ENCODE measurements around the gene PPP1R1C. TPM values are rescaled to one million over a fixed set of nuclear protein-coding genes. Genes with fewer than 3 reads are reported as not detected.
A peak's percentile ranks its signal among the peaks of the same experiment; 100 is the strongest.

Gene PPP1R1C
- total RNA-seq, 1 donor from 2014 or later = 5.8 TPM

DNA sequence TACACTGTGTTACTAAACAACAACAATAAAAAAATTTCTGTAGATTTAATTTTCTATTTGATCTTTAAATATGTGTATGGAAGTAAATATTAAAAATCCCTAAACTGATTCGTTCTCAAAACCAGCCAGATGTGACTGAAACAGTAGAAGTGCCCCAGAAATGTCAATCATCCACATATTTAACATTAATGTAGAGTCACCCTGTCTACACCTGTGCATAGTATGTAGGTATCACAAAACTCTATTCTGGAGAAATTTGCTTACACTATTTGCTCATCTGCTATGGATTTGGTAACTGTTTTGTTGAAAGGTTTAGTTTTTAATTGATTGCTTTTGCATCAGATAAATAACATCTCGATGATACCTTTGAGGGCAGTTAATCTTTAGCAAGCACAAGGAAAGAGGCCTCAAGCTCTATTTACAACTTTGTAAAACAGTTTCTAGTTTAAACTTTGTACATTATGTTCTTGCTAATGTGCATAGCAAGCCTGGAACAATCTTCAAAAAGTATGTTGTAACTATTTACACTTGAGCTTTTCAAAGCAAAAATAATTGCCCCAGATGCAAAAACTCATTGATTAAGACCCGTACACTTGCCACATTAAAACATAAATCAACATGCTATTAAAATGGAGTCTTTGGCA lies 76.8 kb downstream of the PPP1R1C start:
- TF ChIP-seq, protein P1, sequence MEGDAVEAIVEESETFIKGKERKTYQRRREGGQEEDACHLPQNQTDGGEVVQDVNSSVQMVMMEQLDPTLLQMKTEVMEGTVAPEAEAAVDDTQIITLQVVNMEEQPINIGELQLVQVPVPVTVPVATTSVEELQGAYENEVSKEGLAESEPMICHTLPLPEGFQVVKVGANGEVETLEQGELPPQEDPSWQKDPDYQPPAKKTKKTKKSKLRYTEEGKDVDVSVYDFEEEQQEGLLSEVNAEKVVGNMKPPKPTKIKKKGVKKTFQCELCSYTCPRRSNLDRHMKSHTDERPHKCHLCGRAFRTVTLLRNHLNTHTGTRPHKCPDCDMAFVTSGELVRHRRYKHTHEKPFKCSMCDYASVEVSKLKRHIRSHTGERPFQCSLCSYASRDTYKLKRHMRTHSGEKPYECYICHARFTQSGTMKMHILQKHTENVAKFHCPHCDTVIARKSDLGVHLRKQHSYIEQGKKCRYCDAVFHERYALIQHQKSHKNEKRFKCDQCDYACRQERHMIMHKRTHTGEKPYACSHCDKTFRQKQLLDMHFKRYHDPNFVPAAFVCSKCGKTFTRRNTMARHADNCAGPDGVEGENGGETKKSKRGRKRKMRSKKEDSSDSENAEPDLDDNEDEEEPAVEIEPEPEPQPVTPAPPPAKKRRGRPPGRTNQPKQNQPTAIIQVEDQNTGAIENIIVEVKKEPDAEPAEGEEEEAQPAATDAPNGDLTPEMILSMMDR (IDR thresholded peaks at IDR 0.05; ENCODE audit: unreplicated experiment) = no peak
- Mint-ChIP-seq H3K27ac (no peak overlapping the region), H3K9me3 (no peaks in the 10 kb centered on the region), H3K27me3 (ENCODE audit: low read depth) (no peaks in the 10 kb centered on the region), H3K4me1 (peaks cover 21% of the 10 kb centered on the region), H3K4me3 (no peak overlapping the region), H3K36me3 (no peaks in the 10 kb centered on the region)
- no peak for DNase-seq (ENCODE audit: low spot score in 2 of 2, unreplicated experiment in 2 of 2)

- no peaks in the 10 kb centered on the region for H3K9me3 Mint-ChIP-seq
- no peak overlapping the region for H3K27ac Mint-ChIP-seq
- no peak for DNase-seq (ENCODE audit: low spot score in 2 of 2, unreplicated experiment in 2 of 2)
- H3K4me1 Mint-ChIP-seq = peaks cover 38% of the 10 kb centered on the region
- H3K27me3 Mint-ChIP-seq (ENCODE audit: low read depth) = no peaks in the 10 kb centered on the region
- no peak overlapping the region for H3K4me3 Mint-ChIP-seq
- TF ChIP-seq, protein P1 (IDR thresholded peaks at IDR 0.05; ENCODE audit: unreplicated experiment) = no peak
- H3K36me3 Mint-ChIP-seq = no peaks in the 10 kb centered on the region
These were observed 78.5 kb downstream of the PPP1R1C start for GRCh38 chr2:182064019-182064778.

- no peaks in the 10 kb centered on the region for H3K27me3 Mint-ChIP-seq (ENCODE audit: low read depth)
- no peaks in the 10 kb centered on the region for H3K36me3 Mint-ChIP-seq
- H3K4me3 Mint-ChIP-seq = no peak overlapping the region
- H3K27ac Mint-ChIP-seq = peak overlapping the region; percentile 9
- TF ChIP-seq, protein P1 (IDR thresholded peaks at IDR 0.05; ENCODE audit: unreplicated experiment) = no peak
- H3K9me3 Mint-ChIP-seq = no peaks in the 10 kb centered on the region
- H3K4me1 Mint-ChIP-seq = peaks cover 39% of the 10 kb centered on the region
- no peak for DNase-seq (ENCODE audit: low spot score in 2 of 2, unreplicated experiment in 2 of 2)
These were observed 80.9 kb downstream of the PPP1R1C start for GRCh38 chr2:182066400-182067087.

DNA sequence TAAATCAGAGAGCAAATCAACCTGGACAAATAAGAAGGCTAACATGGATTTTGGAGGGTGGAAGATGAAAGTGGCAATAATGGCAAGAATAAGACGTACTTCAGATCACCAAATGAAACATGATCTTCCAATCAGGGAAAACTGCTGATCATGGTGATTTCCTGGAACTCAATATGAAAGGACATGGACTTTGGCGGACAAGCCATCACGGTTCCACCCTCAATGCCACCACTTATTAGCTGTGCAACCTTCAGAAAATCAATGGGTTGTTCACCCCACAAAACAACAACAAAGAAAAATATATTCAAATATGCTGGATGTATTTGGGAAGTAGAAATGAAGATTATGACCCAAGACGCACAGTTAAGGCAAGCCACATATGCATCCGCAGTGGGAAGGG lies 81.7 kb downstream of the PPP1R1C start:
- peaks cover 39% of the 10 kb centered on the region for H3K4me1 Mint-ChIP-seq
- TF ChIP-seq, protein P1 (IDR thresholded peaks at IDR 0.05; ENCODE audit: unreplicated experiment) = no peak
- H3K36me3 Mint-ChIP-seq = no peaks in the 10 kb centered on the region
- no peak overlapping the region for H3K27ac Mint-ChIP-seq
- no peak for DNase-seq (ENCODE audit: low spot score in 2 of 2, unreplicated experiment in 2 of 2)
- no peaks in the 10 kb centered on the region for H3K27me3 Mint-ChIP-seq (ENCODE audit: low read depth)
- no peak overlapping the region for H3K4me3 Mint-ChIP-seq
- no peaks in the 10 kb centered on the region for H3K9me3 Mint-ChIP-seq

- no peaks in the 10 kb centered on the region for H3K27me3 Mint-ChIP-seq (ENCODE audit: low read depth)
- H3K36me3 Mint-ChIP-seq = no peaks in the 10 kb centered on the region
- peaks cover 46% of the 10 kb centered on the region for H3K4me1 Mint-ChIP-seq
- no peak overlapping the region for H3K4me3 Mint-ChIP-seq
- DNase-seq (ENCODE audit: low spot score in 2 of 2, unreplicated experiment in 2 of 2) = no peak
- no peak overlapping the region for H3K27ac Mint-ChIP-seq
- H3K9me3 Mint-ChIP-seq = peaks cover 4% of the 10 kb centered on the region
- TF ChIP-seq, protein P1 (IDR thresholded peaks at IDR 0.05; ENCODE audit: unreplicated experiment) = no peak
These were observed 83.2 kb downstream of the PPP1R1C start for GRCh38 chr2:182068811-182069210.

All from mesothelial cell of epicardium (in vitro differentiated cells).